Smooth muscle cell of the umbilical artery (primary cell): ENCODE data around the gene GMDS. TPM values are rescaled to one million over a fixed set of nuclear protein-coding genes. Genes with fewer than 3 reads are reported as not detected.

ENCODE experiments used
- total RNA-seq: library from RNA; depleted of rRNA; stranded (reverse); fragments of >200 nt; gene quantifications from 2 replicates; pipeline ENCODE4 v1.2.3, GENCODE V29; 2014

GMDS gene
- total RNA-seq, result 5.9 and 7.7 TPM in 2 replicates

GRCh38 chr6:2245103-2245876, at the start of gene GMDS:
Gene GMDS (minus strand): TSS chr6:2245605.

DNA sequence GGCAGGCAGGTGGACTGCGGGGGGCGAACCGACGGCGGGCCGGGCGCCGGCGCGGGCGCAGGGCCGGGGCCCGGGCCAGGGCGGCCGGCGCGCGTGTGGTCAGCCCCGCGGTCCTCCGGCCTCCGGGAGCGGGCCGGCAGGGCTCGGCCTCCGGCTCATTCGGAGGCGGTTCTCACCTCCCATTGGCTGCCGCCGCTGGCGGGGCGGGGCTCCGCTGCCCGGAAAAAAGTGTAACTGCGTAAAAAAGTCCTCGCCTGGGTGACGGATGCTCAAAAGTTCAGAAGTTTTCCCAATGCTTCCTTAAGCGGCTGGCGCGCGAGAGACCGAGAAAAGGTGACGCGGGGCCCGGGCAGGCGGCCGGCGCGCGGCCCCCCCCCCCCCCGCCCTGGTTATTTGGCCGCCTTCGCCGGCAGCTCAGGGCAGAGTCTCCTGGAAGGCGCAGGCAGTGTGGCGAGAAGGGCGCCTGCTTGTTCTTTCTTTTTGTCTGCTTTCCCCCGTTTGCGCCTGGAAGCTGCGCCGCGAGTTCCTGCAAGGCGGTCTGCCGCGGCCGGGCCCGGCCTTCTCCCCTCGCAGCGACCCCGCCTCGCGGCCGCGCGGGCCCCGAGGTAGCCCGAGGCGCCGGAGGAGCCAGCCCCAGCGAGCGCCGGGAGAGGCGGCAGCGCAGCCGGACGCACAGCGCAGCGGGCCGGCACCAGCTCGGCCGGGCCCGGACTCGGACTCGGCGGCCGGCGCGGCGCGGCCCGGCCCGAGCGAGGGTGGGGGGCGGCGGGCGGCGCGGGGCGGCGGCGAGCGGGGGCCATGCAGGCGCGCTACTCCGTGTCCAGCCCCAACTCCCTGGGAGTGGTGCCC, 635.5 kb downstream of the GMDS start, which contains the start of gene FOXC1:
Gene FOXC1, plus strand, starts transcription at position 268 of the 849 bp plus-strand sequence. Its CDS starts 531 bp downstream, at position 799.

